Measurements from ENCODE around the gene GLUD2.
"Not testable (repeated sequence)": the region's sequence is repeated elsewhere in the genome, so short reads cannot be mapped to it uniquely, and the experiment has no call there.

Gene GLUD2

DNA sequence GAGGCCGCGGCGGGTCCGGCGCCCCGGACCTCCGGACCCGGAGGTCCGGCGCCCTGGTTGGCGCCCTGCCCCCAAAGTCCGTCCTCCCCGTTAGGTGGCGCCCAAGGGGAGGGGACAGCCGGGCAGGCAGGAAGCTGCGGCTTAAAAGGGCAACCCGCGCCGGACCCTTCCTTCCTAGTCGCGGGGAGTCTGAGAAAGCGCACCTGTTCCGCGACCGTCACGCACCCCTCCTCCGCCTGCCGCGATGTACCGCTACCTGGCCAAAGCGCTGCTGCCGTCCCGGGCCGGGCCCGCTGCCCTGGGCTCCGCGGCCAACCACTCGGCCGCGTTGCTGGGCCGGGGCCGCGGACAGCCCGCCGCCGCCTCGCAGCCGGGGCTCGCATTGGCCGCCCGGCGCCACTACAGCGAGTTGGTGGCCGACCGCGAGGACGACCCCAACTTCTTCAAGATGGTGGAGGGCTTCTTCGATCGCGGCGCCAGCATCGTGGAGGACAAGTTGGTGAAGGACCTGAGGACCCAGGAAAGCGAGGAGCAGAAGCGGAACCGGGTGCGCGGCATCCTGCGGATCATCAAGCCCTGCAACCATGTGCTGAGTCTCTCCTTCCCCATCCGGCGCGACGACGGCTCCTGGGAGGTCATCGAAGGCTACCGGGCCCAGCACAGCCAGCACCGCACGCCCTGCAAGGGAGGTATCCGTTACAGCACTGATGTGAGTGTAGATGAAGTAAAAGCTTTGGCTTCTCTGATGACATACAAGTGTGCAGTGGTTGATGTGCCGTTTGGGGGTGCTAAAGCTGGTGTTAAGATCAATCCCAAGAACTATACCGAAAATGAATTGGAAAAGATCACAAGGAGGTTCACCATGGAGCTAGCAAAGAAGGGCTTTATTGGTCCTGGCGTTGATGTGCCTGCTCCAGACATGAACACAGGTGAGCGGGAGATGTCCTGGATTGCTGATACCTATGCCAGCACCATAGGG is at the start of gene GLUD2:
Gene GLUD2, plus strand, starts transcription at position 170 of the 979 bp plus-strand sequence. Its CDS starts 75 bp downstream, at position 245.
- DNase-seq (ENCODE audit: low read depth in 1 of 2, low spot score in 1 of 2) = not testable (repeated sequence)

GRCh38 chrX:120999413-120999812 is 48.0 kb upstream of the GLUD2 start:
- DNase-seq (ENCODE audit: low read depth in 1 of 2, low spot score in 1 of 2) = no peak

DNA sequence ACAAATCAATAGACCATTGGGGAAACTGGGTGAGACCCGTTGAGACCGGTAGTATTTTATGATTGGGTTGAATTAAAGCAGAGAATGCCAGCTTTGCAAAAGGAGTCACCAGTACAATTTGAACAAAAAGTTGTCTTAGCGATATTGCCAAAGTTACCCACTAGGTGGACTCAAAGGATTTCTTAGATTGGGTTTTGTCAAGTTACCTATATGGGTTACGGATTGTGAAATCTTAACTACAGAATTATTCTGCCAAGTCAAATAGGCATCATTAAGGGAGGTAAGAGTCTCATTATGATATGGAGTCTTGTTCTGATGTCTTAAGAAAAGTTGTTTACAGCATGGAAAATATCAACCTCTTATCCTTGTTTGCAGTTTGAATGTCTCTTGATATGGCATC is 46.8 kb upstream of the GLUD2 start:
- DNase-seq (ENCODE audit: low read depth in 1 of 2, low spot score in 1 of 2) = no peak

- no peak for DNase-seq (ENCODE audit: low read depth in 1 of 2, low spot score in 1 of 2)
Measured at GRCh38 chrX:121008920-121009319, 38.5 kb upstream of the GLUD2 start.

- no peak for DNase-seq (ENCODE audit: low read depth in 1 of 2, low spot score in 1 of 2)
Measured at GRCh38 chrX:121009764-121010163, 37.6 kb upstream of the GLUD2 start.

DNA sequence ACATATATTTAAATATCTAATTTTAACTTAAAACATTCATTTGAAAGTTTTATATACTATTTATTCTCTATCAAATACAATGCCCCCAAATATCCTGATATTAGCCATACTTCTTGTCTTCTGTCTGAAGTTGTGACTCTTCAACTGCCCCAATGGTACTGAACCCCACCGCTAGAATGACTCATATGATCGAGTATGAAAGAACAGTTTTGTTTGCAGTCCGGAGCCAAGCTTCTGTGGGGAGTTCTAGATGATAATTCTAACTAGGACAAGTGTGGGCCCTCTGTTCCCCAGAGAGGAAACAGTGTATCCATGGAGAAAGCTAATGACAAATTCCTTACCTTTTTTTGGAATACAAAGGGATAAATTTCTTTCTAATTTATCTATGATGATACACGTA is 37.2 kb upstream of the GLUD2 start:
- DNase-seq (ENCODE audit: low read depth in 1 of 2, low spot score in 1 of 2) = no peak

GRCh38 chrX:121011254-121011653 is 36.2 kb upstream of the GLUD2 start:
- no peak for DNase-seq (ENCODE audit: low read depth in 1 of 2, low spot score in 1 of 2)

DNA sequence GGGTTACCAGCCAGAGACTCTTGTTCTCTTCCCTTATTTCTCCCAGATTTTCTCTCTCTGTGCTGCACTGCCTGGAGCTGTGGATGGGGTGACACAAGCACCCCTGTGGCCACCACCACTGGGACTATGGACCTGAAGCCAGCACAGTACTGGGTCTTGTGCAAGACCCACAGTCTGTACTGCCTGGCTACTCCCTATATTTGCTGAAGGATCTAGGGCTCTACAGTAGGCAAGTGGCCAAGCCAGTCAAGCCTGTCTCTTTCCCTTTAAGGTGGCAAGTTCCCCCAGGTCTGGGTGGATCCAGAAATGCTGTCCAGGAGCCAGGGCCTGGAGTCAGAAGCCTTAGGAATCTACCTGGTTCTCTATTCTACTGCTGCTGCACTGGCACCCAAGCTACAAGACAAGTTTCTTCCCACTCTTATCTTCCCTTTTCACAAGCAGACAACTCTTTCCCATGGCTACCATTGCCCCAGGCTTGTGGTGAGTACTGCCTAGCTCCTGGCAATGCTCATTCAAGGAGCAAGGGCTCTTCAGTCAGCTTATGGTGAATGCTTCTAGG is 33.4 kb upstream of the GLUD2 start:
- no peak for DNase-seq (ENCODE audit: low read depth in 1 of 2, low spot score in 1 of 2)

GRCh38 chrX:121014826-121015225 is 32.6 kb upstream of the GLUD2 start:
- DNase-seq (ENCODE audit: low read depth in 1 of 2, low spot score in 1 of 2) = no peak

DNA sequence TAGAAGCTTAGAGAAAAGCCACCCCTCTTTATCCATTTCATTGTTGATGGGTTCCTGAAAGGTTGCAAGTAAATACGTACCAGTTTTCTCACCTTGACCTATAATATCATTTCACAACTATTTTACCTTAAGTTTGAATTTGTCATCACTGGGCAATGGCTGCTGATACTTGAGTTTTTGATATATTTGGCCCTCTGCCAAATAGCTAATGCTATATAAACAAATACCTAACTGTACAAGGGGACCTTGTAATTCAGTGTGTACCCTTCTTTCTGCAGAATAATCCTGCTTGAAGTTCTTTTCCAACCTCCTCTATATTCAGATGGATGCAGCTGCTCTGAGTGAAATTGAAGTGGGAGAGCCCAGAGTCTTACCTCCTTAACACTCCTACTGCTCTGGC is 19.0 kb upstream of the GLUD2 start:
- DNase-seq (ENCODE audit: low read depth in 1 of 2, low spot score in 1 of 2) = no peak

DNA sequence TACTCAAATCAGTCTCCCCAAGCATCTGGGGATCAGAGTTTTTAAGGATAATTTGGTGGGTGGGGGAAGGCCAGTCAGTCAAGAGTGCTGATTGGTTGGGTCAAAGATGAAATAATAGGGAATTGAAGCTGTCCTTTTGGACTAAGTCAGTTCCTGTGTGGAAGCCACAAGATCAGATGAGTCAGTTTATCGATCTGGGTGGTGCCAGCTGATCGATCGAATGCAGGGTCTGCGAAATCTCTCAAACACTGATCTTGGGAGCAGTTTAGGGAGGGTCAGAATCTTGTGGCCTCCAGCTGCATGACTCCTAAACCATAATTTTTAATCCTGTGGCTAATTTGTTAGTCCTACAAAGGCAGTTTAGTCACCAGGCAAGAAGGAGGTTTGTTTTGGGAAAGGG is 17.3 kb upstream of the GLUD2 start:
- no peak for DNase-seq (ENCODE audit: low read depth in 1 of 2, low spot score in 1 of 2)

GRCh38 chrX:121032531-121032930 is 14.9 kb upstream of the GLUD2 start:
- no peak for DNase-seq (ENCODE audit: low read depth in 1 of 2, low spot score in 1 of 2)

GRCh38 chrX:121036137-121036536 is 11.3 kb upstream of the GLUD2 start:
- DNase-seq (ENCODE audit: low read depth in 1 of 2, low spot score in 1 of 2) = no peak

GRCh38 chrX:121036951-121037350 is 10.5 kb upstream of the GLUD2 start:
- DNase-seq (ENCODE audit: low read depth in 1 of 2, low spot score in 1 of 2) = no peak

DNA sequence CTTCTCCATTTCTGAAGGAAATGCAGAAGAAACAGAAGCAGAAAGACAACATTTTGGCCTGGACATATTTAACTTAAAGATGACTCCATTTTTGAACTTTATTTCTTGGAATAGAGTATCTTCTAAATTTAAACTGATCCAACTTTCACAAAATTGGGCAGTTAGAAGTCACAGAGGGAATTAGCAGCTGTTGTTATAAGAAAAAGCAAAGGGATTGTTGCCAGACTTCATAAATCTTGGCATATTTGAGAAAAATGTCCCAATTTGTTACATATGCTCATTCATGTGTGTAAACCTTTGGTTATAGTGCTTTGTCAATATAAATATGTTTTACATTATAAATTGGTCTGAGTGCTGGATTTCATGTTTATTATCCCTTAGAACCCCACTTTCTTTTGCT is 3.4 kb downstream of the GLUD2 start:
- DNase-seq (ENCODE audit: low read depth in 1 of 2, low spot score in 1 of 2) = no peak

- no peak for DNase-seq (ENCODE audit: low read depth in 1 of 2, low spot score in 1 of 2)
Measured at GRCh38 chrX:121052122-121052521, 4.7 kb downstream of the GLUD2 start.

DNA sequence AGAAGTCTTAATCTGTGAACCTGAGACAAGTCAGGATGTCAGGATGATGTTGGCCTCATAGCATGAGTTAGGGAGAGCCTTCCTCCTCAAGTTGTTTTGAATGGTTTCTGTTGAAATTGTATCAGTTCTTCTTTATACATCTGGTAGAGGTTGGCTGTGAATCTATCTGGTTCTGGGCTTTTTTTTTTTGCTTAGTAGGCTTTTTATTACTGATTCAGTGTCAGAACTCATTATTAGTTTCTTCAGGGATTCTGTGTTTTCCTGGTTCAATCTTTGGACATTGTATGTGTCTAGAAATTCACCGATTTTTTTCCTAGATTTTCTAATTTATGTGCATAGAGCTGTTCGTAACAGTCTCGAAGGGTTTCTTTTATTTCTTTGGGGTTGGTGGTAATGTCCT is 14.9 kb downstream of the GLUD2 start:
- DNase-seq (ENCODE audit: low read depth in 1 of 2, low spot score in 1 of 2) = no peak

DNA sequence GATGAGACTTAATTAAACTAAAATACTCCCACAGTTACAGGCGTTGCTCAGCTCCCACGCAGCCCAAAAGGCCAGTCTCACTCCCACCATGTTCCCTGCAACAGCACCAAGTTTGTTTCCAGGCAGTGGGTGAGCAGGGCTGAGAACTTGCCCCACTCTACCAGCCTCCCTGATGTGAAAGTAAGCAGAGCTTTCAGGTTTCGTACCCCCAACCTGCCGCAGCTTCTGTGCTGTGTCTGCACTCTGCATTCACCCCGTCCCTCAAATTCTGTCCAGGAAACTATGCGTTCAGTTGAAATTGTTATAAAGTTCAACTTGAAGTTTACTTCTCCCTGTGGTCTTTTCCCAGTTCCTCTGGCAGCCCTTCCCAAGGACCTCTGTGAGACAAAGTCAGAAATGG is 17.2 kb downstream of the GLUD2 start:
- no peak for DNase-seq (ENCODE audit: low read depth in 1 of 2, low spot score in 1 of 2)

GRCh38 chrX:121084247-121084646 is 36.8 kb downstream of the GLUD2 start:
- not testable (repeated sequence) for DNase-seq (ENCODE audit: low read depth in 1 of 2, low spot score in 1 of 2)

- DNase-seq (ENCODE audit: low read depth in 1 of 2, low spot score in 1 of 2) = no peak
Measured at GRCh38 chrX:121084903-121085611, 37.6 kb downstream of the GLUD2 start.

DNA sequence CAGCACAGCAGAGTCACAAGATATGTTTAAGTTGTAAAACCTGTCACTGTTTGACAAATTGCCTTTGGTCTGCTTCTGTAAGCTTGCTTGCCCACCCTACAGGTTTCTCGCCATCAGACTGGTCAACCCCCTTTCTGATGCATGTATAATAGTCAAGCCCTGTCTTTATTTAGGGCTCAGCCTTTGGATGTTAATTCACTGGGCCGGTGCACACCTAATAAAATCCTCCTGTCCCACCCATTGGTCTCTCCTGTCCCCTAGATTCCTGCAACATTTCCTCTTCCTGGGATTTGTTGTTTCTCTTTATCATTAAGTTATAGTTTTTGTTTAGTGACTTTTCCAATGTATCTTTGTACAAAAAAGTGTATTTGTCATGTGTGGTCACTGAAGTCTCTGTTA is 38.2 kb downstream of the GLUD2 start:
- no peak for DNase-seq (ENCODE audit: low read depth in 1 of 2, low spot score in 1 of 2)

DNA sequence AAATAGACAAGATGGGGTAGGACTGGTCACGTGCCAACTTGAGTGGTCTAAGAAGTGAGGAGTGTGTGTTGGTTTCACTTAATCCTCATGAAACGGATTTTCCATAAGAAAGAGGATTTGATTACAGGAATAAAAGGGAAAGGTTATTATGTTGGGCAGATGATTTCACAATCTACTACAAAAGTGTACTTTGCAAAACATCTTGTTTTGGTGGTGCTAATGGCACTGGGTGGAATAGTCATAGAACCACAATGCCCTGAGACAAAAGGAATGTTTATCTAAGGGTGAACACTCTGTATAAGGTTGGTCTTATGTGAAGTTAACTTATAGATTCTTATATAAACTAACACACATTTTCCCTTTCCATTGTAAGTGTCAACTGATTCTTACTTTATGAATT is 45.6 kb downstream of the GLUD2 start:
- no peak for DNase-seq (ENCODE audit: low read depth in 1 of 2, low spot score in 1 of 2)

All from activated T-helper 1 cell treated with anti-CD3 and anti-CD28 coated beads, Interleukin-2, amount 50 U/mL, for 16 hours (primary cell).